H1 (cell line): ENCODE results near the gene ZFAND5. TPM values are rescaled to one million over a fixed set of nuclear protein-coding genes. Genes with fewer than 3 reads are reported as not detected.

Experiments used
- RAD21 ChIP-seq, 2 experiments: IDR thresholded peaks in 1 of 2; conservative IDR thresholded peaks in 1 of 2; 2 replicates each; pipeline ENCODE4 v1.6.1; 2011; ENCODE audit warnings: low read depth in 2 of 2, low read length in 2 of 2, improper control_type of control experiment in 1 of 2, inconsistent platforms in 1 of 2, mild to moderate bottlenecking in 1 of 2, moderate library complexity in 1 of 2
- RNF2 ChIP-seq: fragments of 200-900, 300-1000 bp; sonication (generic); IDR thresholded peaks from 2 replicates; pipeline ENCODE4 v1.7.1; 2016; ENCODE audit warnings: borderline replicate concordance, low read depth, mild to moderate bottlenecking, antibody characterized with exemption, low read length; ENCODE audit not compliant: poor library complexity, severe bottlenecking; ENCODE audit errors: missing control alignments
- SP4 ChIP-seq: IDR thresholded peaks from 2 replicates; pipeline ENCODE4 v1.6.1; 2012; ENCODE audit warnings: low read length, inconsistent platforms
- SUZ12 ChIP-seq: fragments of 200-600 bp; sonication (generic); IDR thresholded peaks from 2 replicates; pipeline ENCODE4 v1.6.1; 2012; ENCODE audit warnings: mild to moderate bottlenecking, inconsistent platforms, low read length, moderate library complexity, mixed read lengths
- polyA plus RNA-seq, 7 experiments: library from polyadenylated mRNA; depleted of rRNA in 3 of 7; stranded (reverse) in 5 of 7; unstranded in 2 of 7; fragments of >200 nt in 5 of 7; fragments of 200-250 nt in 2 of 7; gene quantifications; 1 replicate in 5 of 7; 2 replicates in 1 of 7; 4 replicates in 1 of 7; pipeline versions ENCODE4 v1.2.1 to v1.2.3, GENCODE V29; 2011 to 2013; ENCODE audit warnings: missing spikeins in 2 of 7, mixed read lengths in 2 of 7
- total RNA-seq: library from RNA; stranded (reverse); fragmentation: NEBNext Ultra II Directional; extraction: Animal tissue kit (Norgen Biotek cat#: 25700); gene quantifications from 2 replicates; pipeline ENCODE4 v1.2.1, GENCODE V29; 2021

The ZFAND5 gene
- total and polyA plus RNA-seq, 2 of the 8 experiments (the other 6 are each of a cell fraction or from before 2014, with no cell fraction given): 76.7 to 225 TPM

DNA sequence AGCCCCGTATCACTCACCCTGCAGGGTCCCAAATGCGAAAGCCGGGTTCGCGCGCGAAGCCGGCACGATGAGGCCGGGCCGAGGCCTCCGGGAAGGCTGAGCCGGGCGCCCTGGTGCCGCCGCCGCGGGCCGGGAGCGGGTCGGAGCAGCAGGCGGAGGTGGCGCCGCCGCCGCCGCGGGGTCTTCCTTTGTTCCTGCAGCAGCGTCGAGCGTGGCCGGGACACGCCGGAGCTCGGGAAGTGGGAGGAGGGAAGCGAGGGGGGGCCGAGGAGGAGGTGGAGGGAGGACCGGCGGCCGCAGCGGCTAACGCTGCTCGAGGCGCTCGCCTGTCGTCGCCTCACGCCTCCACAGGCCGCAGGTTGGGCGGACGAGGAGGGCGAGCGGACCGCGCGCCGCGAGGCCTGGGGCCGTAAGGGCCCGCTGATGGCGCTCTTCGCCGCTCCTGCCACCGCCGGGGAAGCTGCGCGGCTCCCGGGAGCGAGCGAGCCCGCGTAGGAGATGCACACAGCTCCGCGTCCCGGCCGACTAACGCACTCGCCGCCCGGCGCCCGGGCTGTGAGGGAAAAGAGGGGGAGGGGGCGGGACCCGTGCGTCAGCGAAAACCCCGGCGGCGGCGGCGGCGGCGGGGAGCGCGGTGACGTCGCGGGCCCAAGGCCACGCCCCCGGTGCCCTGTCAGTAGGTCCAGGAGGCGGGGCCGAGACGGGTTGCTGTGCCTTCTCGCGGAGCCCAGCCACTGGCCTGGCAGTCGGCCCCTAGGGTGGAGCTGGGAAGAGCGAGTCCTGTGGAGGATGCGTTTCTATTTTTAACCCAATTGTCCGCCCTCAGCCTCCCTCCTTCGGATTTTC is at the start of gene ZFAND5 (continued):
- TF ChIP-seq RNF2: no peak
- TF ChIP-seq SUZ12: no peak
- TF ChIP-seq RAD21 (IDR thresholded peaks at IDR 0.05 in 1 of 2, conservative IDR thresholded peaks at IDR 0.05 in 1 of 2; ENCODE audit: low read depth in 2 of 2, low read length in 2 of 2): peak in 1 of 2 experiments; percentile 8; a peak in 3 of 4 replicates
- 0 out of 2 replicates have a peak, but pooled peaks have one; percentile 54 for TF ChIP-seq SP4
